Inferior parietal cortex (tissue), 1 donor: ENCODE results near the gene VPS13D.
A peak's percentile ranks its signal among the peaks of the same experiment; 100 is the strongest.
"Not testable (repeated sequence)": the region's sequence is repeated elsewhere in the genome, so short reads cannot be mapped to it uniquely, and the experiment has no call there.

ENCODE experiments used
- DNase-seq: peaks from one replicate; pipeline ENCODE4 v3.0.0-alpha.2; 2016; ENCODE audit errors: extremely low spot score

VPS13D gene

DNA sequence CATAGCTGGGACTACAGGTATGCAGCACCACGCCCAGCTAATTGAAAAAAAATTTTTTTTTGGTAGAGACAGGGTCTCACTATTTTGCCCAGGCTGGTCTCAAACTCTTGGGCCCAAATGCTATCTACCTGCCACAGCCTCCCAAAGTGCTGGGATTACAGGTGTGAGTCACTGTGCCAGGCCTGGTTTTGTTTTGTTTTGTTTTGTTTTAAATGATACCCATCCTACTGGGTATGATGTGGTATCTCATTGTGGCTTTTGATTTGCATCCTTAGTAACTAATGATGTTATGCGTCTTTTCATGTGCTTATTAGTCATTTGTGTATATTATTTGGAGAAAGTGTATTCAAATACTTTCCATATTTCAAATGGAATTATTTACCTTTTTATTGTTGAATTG is 142.3 kb downstream of the VPS13D start:
- no peak for DNase-seq

DNA sequence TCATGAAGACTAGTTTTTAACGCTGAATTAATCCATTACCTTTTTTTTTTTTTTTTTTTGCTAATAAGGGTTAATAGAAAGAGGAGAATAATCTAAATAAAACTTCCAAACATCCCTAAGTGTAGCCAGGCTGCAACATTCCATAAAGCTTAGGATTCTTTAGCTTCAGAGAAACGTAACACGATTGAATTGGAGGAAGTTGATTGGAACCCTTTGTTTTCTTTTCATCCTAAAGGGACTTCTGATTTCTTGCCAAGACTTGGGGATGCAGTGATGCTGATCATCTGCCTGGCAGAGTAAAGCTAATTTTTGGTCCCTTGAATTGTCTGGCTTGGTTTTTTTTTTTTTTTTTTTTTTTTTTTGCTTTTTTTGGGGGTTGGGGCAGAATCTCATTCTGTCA is 142.9 kb downstream of the VPS13D start:
- DNase-seq, result no peak

DNA sequence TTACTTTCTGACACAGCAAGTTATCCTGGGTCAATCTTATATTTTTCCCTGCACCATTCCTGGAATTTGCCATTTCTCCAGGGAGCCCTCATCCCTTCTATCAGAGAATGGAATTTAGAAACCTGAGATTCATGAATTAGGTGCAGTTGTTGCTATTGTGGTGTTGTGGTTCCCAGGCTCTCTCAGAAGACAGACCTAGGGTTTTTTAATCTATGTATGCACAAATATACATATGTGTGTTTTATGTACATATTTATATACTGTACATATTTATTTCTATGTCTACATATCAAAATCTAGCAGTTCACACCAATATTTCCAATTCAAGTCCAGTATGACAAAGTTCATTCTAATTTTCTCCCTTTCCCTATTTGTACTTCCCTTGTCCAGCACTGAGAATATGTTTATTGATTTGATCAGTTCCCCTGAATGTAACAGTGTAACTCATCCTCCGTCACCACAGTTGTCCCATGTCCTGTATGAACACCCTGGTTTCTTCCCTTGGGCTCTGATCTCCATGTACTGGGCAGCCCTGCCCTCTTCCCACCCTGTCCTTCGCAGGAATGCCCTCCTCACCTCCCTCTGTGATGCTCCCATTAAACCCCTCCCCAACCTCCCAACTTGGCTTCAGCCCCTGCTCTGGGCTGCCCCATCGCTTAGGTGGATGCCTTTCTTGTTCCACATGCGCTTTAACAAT is 145.5 kb downstream of the VPS13D start:
- no peak for DNase-seq

DNA sequence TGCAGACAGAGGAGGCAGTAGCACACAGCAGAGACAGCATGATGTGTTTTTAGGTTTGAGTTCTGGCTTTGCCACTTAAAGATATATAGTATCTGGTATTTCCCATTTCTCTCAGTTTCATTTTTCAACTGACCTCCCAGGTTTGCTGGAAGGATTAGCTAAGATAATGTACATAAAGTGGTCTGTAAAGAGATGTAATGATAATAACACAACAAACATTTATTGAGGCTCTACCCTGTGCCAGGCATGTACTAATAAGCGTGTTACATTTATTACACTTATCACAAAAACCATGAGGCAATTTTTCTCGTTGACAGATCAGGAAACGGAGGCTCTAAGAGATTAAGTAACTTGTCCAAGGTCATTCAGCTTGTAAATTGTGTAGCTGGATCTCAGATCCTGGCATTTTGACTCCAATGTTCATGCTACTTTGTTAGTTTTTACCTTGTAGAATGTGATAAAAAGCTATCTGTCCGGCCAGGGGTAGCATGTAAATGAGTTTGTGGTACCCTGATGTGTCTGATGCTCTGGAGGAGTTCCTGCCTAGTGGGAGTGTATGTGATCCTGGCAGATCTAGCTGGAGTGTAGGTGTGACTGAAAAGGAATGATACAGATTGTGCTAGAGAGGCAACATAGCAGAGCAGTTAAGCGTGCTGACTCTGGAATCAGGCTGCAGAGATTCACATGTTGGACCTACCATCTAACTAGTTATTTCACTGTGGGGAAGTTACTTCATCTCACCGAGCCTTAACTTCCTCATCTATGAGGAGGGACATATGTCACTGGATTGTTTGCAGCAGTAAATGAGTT is 146.6 kb downstream of the VPS13D start:
- DNase-seq, result peak; percentile 49

DNA sequence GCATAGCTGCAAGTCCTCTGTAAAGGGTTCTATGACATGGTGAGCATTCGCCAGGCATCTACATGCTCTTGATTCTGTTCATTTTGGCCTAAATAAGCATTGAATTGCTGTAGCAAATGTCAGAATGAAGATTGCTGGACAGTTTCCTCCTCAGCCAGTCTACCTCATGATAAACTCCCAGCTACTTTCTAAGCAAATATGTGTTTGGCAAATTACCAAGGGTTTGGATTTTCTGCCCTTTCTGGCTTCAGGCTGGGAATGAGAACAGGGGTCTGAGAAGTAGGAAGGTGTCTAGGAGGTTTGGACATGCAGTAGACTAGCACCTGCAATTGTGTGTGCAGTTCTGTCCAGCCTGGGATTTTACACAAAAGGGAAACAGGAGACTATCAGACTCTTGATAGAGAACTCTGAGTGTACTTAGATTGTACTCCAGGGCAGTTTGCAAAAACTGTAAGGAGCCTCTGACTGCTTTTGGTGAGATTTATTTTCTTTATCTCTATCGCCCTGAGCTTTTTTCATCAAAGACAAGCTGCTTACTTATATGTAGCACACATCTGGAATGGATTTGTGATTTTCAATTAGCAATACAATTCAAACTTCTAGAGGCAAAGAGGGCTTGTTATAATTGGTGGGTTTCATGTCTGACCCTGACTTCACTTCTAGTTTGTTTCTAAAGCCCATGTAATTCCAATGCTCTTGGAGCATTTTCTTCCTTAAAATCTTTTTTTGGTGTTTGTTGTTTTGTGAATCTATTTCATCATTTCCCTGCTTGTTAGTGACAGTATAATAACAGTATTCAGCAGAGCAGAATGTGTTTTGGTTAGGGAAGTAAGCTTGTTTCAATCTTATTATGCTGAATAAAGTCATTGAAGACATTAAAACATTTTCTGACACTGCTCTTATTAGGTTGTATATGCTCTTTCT is 150.8 kb downstream of the VPS13D start:
- DNase-seq, result no peak

- no peak for DNase-seq
These were observed 153.2 kb downstream of the VPS13D start for GRCh38 chr1:12383001-12383400.

- no peak for DNase-seq
These were observed 154.0 kb downstream of the VPS13D start for GRCh38 chr1:12383786-12384185.

- DNase-seq, result no peak
These were observed 155.1 kb downstream of the VPS13D start for GRCh38 chr1:12384836-12385456.

- no peak for DNase-seq
These were observed 156.3 kb downstream of the VPS13D start for GRCh38 chr1:12386130-12386529.

DNA sequence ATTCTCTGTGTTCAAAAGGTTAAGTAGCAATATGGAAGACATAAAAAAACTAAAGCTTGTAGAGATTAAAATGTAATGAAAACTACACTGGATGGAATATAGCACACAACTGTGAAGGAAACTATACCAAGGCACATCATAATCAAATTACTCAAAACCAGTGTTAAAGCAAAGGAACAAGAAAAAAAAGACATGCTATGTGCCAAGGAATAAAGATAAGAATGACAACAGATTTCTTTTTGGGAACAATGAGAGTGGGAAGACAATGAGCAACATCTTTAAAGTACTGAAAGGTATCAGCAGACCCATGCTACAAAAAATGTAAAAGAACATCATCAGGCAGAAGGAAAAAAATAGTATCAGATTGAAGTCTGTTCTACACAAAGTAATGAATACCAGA is 157.8 kb downstream of the VPS13D start:
- no peak for DNase-seq

GRCh38 chr1:12390296-12390695 is 160.5 kb downstream of the VPS13D start:
- DNase-seq, result not testable (repeated sequence)

GRCh38 chr1:12397462-12398450 is 167.9 kb downstream of the VPS13D start:
- DNase-seq, result no peak

DNA sequence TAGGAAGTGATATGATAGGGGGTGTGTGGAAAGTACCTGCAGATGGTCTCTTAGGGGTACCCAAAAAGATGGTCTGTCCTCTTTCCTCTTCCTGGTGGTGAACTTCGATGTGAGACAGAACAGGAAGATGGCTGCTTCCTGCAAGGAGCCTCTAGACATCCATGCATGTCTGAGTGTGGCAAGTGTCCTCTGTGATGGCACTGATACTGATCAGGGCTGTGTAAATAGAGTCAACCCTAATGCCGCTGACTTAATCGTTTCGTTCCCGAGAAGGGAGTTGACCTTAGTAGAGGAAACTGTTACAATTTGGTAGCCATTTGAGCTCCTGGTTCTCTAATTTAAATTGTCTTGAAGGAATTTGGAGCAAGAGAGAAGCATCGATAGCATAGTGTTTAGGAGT is 168.6 kb downstream of the VPS13D start:
- no peak for DNase-seq

DNA sequence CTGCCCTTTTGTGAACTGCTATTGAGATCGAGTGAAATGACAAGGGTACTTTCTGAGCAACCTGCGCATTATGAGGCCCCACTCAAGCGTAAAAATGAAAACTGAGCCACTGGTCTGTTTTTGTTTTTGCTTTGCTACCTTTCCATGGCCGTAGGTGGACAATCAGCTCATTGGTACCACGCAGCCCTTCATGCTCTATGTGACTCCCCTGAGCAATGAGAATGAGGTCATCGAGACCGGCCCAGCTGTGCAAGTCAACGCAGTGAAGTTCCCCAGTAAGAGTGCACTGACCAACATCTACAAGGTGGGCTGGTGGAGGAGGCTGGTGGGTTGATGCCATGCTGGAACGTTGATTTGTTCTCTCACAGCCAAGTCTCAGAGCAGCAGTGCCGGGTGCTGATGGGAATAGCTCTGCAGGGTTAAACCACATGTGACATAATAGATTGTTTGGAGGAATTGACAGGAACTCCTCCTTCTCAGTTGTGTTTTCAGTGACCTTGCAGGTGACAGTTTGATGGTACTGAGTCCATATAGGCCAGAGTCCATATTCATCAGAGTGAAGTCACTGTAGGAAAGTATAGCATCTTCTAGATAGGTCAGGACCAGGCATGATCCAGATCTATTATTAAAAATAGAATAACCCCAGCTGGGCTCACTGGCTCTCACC is 170.3 kb downstream of the VPS13D start:
- DNase-seq, result no peak

DNA sequence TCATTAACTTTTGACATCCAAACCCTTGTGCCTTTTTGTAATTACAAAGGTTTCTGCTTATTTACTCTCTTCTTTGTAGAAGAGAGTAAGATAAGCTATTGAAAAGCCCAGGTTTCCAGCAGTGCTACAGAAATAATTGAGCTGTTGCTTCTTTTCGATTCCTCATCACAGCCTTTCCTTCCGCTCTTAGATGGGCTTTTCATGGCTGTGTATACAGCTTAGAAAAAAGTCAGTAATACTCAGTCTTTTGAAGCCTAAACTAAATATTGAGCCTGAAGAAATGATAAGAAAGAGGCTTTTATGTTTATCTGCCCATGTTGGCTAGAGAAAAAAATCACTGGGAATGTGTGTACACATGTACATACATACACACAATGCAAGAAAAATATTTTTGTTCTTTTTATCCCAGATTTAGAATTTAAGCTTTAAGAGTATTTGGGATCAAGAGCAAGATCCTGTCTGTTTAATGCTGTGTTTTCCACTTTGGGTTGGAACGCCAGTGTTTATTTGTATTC is 172.4 kb downstream of the VPS13D start:
- DNase-seq, result no peak

GRCh38 chr1:12402842-12403241 is 173.0 kb downstream of the VPS13D start:
- no peak for DNase-seq

- no peak for DNase-seq
These were observed 175.1 kb downstream of the VPS13D start for GRCh38 chr1:12404918-12405317.

DNA sequence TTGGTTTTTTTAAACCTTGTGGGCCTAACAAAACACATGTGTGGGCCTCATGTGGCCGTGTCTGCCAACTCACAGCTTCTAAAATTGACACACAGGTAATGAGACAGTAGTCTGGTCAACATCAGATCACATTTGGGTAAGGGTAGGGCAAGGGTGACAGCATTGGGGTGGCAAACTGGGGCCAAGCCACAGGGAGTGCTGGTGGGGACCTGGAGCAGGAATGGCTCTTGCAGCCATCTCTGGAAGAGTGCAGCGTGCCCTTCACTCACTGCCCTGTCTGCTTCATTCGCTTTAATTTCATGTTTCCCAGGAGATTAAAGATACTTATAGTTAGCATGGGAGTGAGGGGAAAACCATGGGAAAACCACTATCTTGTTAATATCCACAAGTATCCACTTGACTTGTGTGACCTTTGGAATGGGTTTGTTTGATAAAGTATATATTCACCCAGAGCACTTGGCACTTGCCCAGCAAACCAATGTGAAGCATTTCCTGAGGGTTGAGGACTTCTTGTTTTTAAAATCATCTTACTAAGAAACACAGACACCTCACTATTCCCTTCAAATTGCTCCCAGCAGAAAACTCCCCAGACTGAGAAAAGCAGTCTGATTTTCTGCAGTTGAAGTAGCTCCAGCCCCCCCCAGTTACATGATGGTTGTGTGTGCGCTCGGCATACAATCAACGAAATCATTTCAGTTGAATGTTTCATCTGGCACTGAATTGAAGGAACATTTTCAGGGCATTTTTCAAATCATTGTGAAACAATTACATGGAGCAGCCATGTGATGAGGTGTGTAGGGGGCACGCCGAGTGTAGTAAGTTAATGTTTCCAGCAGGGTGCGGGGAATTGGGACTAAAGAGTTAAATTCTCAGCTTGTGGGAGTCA is 175.7 kb downstream of the VPS13D start:
- no peak for DNase-seq
